Measurements from ENCODE around the gene TMEM116.

GRCh38 chr12:111995782-111996480, 17.0 kb downstream of the TMEM116 start:
- TF ChIP-seq CTCF (optimal IDR thresholded peaks at IDR 0.05 in 1 of 3, IDR thresholded peaks at IDR 0.05 in 1 of 3, conservative IDR thresholded peaks at IDR 0.05 in 1 of 3; ENCODE audit: extremely low read depth in 1 of 3, insufficient read depth in 2 of 3, low read length in 3 of 3), result no peak
- TF ChIP-seq EZH2 (IDR thresholded peaks at IDR 0.05; ENCODE audit: low read length), result no peak
